CD4-positive, alpha-beta T cell treated with Interleukin-12 subunit alpha and Interleukin-12 subunit beta, for 1 hour (primary cell): Measurements from ENCODE around the gene SHISA2.

Source experiments
- DNase-seq: peaks from one replicate; pipeline ENCODE4 v3.0.0-alpha.2; 2020

Gene SHISA2

GRCh38 chr13:26017196-26017921 lies 34.5 kb downstream of the SHISA2 start:
- DNase-seq: peak; percentile 11

- DNase-seq: no peak
Measured at GRCh38 chr13:26016189-26016588, 35.6 kb downstream of the SHISA2 start.

- DNase-seq: no peak
Measured at GRCh38 chr13:26015271-26016125, 36.3 kb downstream of the SHISA2 start.

- no peak for DNase-seq
Measured at GRCh38 chr13:26012995-26013394, 38.8 kb downstream of the SHISA2 start.

- DNase-seq: peak; percentile 57
Measured at GRCh38 chr13:26011996-26012821, 39.6 kb downstream of the SHISA2 start.

GRCh38 chr13:26011208-26011573 lies 40.6 kb downstream of the SHISA2 start:
- DNase-seq: no peak

- no peak for DNase-seq
Measured at GRCh38 chr13:26010487-26011207, 41.2 kb downstream of the SHISA2 start.

GRCh38 chr13:26007261-26008125 lies 44.3 kb downstream of the SHISA2 start:
- DNase-seq: no peak
